HG03565 (cell line): ENCODE results near the gene TAOK1.

Experiments used
- ATAC-seq: cut with Tn5 transposase; IDR thresholded peaks from one replicate; pipeline ENCODE4 v1.9.1; 2021; ENCODE audit warnings: mild to moderate bottlenecking, moderate library complexity; ENCODE audit not compliant: unreplicated experiment

TAOK1 gene

GRCh38 chr17:29376667-29377270, 13.4 kb upstream of the TAOK1 start:
- ATAC-seq: no peak

GRCh38 chr17:29378500-29378899, 11.7 kb upstream of the TAOK1 start:
- ATAC-seq: no peak

GRCh38 chr17:29379084-29379991, 10.8 kb upstream of the TAOK1 start:
- no peak for ATAC-seq

GRCh38 chr17:29383686-29384085, 6.5 kb upstream of the TAOK1 start:
- ATAC-seq: no peak

- no peak for ATAC-seq
Measured at GRCh38 chr17:29384901-29385300, 5.3 kb upstream of the TAOK1 start.

- ATAC-seq: no peak
Measured at GRCh38 chr17:29386760-29387159, 3.4 kb upstream of the TAOK1 start.

- no peak for ATAC-seq
Measured at GRCh38 chr17:29388937-29389336, 1.2 kb upstream of the TAOK1 start.

GRCh38 chr17:29390851-29391631, 878 bp downstream of the TAOK1 start:
- no peak for ATAC-seq

GRCh38 chr17:29393436-29393835, 3.3 kb downstream of the TAOK1 start:
- ATAC-seq: no peak

- no peak for ATAC-seq
Measured at GRCh38 chr17:29394761-29395160, 4.6 kb downstream of the TAOK1 start.

GRCh38 chr17:29396066-29396465, 5.9 kb downstream of the TAOK1 start:
- ATAC-seq: no peak

- ATAC-seq: no peak
Measured at GRCh38 chr17:29399634-29400033, 9.5 kb downstream of the TAOK1 start.

- no peak for ATAC-seq
Measured at GRCh38 chr17:29400818-29401217, 10.7 kb downstream of the TAOK1 start.

- no peak for ATAC-seq
Measured at GRCh38 chr17:29401258-29401657, 11.1 kb downstream of the TAOK1 start.

GRCh38 chr17:29407856-29408255, 17.7 kb downstream of the TAOK1 start:
- ATAC-seq: no peak

- no peak for ATAC-seq
Measured at GRCh38 chr17:29409963-29410362, 19.8 kb downstream of the TAOK1 start.

- ATAC-seq: no peak
Measured at GRCh38 chr17:29412780-29413565, 22.8 kb downstream of the TAOK1 start.

- no peak for ATAC-seq
Measured at GRCh38 chr17:29420128-29420527, 30.0 kb downstream of the TAOK1 start.

- no peak for ATAC-seq
Measured at GRCh38 chr17:29430275-29430674, 40.1 kb downstream of the TAOK1 start.

GRCh38 chr17:29433541-29433940, 43.4 kb downstream of the TAOK1 start:
- no peak for ATAC-seq

GRCh38 chr17:29434550-29434949, 44.4 kb downstream of the TAOK1 start:
- no peak for ATAC-seq
